ENCODE results near the gene CORO7. TPM values are rescaled to one million over a fixed set of nuclear protein-coding genes. Genes with fewer than 3 reads are reported as not detected.
A peak's percentile ranks its signal among the peaks of the same experiment; 100 is the strongest.

Gene CORO7
- polyA plus RNA-seq, 1 donor from 2014 or later = 57.6 TPM

DNA sequence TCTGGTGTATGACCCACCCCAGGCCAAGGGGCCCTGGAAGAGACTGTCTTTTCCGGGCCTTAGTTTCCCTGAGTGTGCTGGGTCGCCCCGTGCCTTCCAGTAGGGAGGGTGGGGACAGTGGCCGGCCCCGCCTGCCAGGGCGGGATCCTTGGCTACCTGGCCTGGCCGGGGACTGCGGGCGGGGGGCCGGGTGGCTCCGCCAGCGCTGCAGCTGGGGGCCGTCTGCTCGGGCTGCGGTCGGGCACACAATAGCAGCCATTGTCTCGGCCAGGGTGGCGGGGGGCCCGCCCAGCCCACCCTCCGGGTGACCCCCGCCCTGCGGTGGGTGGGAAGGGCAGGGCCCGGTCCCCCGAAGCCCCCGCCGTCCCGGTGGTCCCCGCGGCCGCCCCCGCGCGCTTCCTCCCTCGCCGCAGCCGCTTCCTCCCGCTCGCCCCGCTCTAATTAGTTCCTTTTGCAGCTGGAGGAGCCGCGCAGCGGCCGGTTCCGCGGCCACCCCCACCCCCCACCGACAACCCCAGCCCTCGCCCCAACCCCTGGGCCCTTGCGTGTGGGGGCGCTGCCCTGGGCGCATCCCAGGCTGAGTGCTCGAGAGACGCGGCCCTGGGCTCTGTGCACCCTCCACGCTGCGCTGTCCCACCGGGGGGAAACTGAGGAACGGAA, 88.9 kb downstream of the CORO7 start:
- Histone ChIP-seq H3K36me3 (ENCODE audit: insufficient read depth, low read length) (no peaks in the 10 kb centered on the region), H3K27ac (ENCODE audit: low read length) (peak overlapping the region; percentile 69), H3K9me2 (ENCODE audit: insufficient read depth, low read length) (no peaks in the 10 kb centered on the region), H3F3A (ENCODE audit: insufficient read depth, low read length, poor library complexity, severe bottlenecking) (no peaks in the 10 kb centered on the region), H3K9ac (ENCODE audit: low read length) (peak overlapping the region; percentile 81), H3K27me3 (ENCODE audit: insufficient read depth, low read depth, low read length) (no peaks in the 10 kb centered on the region), H3K9me3 (ENCODE audit: low read length) (no peaks in the 10 kb centered on the region), H3K4me3 (ENCODE audit: low read length) (peak overlapping the region; percentile 71), H4K20me1 (ENCODE audit: insufficient read depth) (no peaks in the 10 kb centered on the region), H3K4me2 (ENCODE audit: low read length) (peak overlapping the region; percentile 73), H3K79me2 (replicated peaks; ENCODE audit: insufficient read depth, low read length) (peaks cover 56% of the 10 kb centered on the region), H2AFZ (ENCODE audit: low read depth, low read length) (peak overlapping the region; percentile 19)
- TF ChIP-seq TAF1 (IDR thresholded peaks at IDR 0.05; ENCODE audit: low read depth) = no peak
- TF ChIP-seq SMC3 (conservative IDR thresholded peaks at IDR 0.05; ENCODE audit: poor library complexity) = no peak
- no peak for TF ChIP-seq POLR2AphosphoS5 (IDR thresholded peaks at IDR 0.05)
- TF ChIP-seq, protein P1, sequence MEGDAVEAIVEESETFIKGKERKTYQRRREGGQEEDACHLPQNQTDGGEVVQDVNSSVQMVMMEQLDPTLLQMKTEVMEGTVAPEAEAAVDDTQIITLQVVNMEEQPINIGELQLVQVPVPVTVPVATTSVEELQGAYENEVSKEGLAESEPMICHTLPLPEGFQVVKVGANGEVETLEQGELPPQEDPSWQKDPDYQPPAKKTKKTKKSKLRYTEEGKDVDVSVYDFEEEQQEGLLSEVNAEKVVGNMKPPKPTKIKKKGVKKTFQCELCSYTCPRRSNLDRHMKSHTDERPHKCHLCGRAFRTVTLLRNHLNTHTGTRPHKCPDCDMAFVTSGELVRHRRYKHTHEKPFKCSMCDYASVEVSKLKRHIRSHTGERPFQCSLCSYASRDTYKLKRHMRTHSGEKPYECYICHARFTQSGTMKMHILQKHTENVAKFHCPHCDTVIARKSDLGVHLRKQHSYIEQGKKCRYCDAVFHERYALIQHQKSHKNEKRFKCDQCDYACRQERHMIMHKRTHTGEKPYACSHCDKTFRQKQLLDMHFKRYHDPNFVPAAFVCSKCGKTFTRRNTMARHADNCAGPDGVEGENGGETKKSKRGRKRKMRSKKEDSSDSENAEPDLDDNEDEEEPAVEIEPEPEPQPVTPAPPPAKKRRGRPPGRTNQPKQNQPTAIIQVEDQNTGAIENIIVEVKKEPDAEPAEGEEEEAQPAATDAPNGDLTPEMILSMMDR (IDR thresholded peaks at IDR 0.05; ENCODE audit: poor library complexity, severe bottlenecking) = no peak
- TF ChIP-seq, protein P2, sequence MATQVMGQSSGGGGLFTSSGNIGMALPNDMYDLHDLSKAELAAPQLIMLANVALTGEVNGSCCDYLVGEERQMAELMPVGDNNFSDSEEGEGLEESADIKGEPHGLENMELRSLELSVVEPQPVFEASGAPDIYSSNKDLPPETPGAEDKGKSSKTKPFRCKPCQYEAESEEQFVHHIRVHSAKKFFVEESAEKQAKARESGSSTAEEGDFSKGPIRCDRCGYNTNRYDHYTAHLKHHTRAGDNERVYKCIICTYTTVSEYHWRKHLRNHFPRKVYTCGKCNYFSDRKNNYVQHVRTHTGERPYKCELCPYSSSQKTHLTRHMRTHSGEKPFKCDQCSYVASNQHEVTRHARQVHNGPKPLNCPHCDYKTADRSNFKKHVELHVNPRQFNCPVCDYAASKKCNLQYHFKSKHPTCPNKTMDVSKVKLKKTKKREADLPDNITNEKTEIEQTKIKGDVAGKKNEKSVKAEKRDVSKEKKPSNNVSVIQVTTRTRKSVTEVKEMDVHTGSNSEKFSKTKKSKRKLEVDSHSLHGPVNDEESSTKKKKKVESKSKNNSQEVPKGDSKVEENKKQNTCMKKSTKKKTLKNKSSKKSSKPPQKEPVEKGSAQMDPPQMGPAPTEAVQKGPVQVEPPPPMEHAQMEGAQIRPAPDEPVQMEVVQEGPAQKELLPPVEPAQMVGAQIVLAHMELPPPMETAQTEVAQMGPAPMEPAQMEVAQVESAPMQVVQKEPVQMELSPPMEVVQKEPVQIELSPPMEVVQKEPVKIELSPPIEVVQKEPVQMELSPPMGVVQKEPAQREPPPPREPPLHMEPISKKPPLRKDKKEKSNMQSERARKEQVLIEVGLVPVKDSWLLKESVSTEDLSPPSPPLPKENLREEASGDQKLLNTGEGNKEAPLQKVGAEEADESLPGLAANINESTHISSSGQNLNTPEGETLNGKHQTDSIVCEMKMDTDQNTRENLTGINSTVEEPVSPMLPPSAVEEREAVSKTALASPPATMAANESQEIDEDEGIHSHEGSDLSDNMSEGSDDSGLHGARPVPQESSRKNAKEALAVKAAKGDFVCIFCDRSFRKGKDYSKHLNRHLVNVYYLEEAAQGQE (IDR thresholded peaks at IDR 0.05; ENCODE audit: borderline replicate concordance) = no peak
- TF ChIP-seq EP300 (conservative IDR thresholded peaks at IDR 0.05; ENCODE audit: poor library complexity, severe bottlenecking) = no peak
- TF ChIP-seq RAD21 (conservative IDR thresholded peaks at IDR 0.05) = no peak
- no peak for TF ChIP-seq EZH2 (IDR thresholded peaks at IDR 0.05; ENCODE audit: borderline replicate concordance, insufficient read depth, low read length, poor library complexity, severe bottlenecking)
- no peak for TF ChIP-seq MXI1 (conservative IDR thresholded peaks at IDR 0.05; ENCODE audit: poor library complexity, severe bottlenecking)

DNA sequence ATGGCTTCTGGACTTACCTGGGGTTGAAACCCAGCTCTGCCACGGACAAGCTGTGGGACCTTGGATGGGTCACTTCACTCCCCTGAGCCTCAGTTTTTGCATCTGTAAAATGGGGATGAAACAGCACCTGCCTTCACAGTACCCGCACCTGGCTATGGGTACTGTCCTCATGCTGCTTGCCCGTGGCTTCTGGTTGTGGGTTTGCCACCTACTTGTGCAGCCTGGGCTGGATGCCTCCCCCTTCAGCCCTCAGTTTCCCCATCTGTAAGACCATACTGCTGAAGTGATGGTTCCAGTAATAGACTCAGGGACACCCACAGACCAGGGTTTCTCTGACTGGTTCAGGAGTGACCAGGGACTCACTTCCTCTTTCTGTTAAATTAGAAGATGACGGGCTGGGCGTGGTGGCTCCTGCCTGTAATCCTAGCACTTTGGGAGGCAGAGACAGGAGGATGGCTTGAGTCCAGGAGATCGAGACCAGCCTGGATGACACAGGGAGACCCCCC, 91.1 kb downstream of the CORO7 start:
- Histone ChIP-seq H3K9me3 (ENCODE audit: low read length) (no peaks in the 10 kb centered on the region), H3K36me3 (ENCODE audit: insufficient read depth, low read length) (no peaks in the 10 kb centered on the region), H2AFZ (ENCODE audit: low read depth, low read length) (no peak overlapping the region), H3F3A (ENCODE audit: insufficient read depth, low read length, poor library complexity, severe bottlenecking) (no peaks in the 10 kb centered on the region), H3K79me2 (replicated peaks; ENCODE audit: insufficient read depth, low read length) (peaks cover 63% of the 10 kb centered on the region), H3K4me2 (ENCODE audit: low read length) (no peak overlapping the region), H4K20me1 (ENCODE audit: insufficient read depth) (no peaks in the 10 kb centered on the region), H3K27ac (ENCODE audit: low read length) (no peak overlapping the region), H3K27me3 (ENCODE audit: insufficient read depth, low read depth, low read length) (no peaks in the 10 kb centered on the region), H3K4me3 (ENCODE audit: low read length) (no peak overlapping the region), H3K9me2 (ENCODE audit: insufficient read depth, low read length) (no peaks in the 10 kb centered on the region), H3K9ac (ENCODE audit: low read length) (no peak overlapping the region)
- TF ChIP-seq, protein P2 (IDR thresholded peaks at IDR 0.05; ENCODE audit: borderline replicate concordance) = no peak
- TF ChIP-seq EP300 (conservative IDR thresholded peaks at IDR 0.05; ENCODE audit: poor library complexity, severe bottlenecking) (no peak), RAD21 (conservative IDR thresholded peaks at IDR 0.05) (no peak), MXI1 (conservative IDR thresholded peaks at IDR 0.05; ENCODE audit: poor library complexity, severe bottlenecking) (no peak), SMC3 (conservative IDR thresholded peaks at IDR 0.05; ENCODE audit: poor library complexity) (no peak), EZH2 (IDR thresholded peaks at IDR 0.05; ENCODE audit: borderline replicate concordance, insufficient read depth, low read length, poor library complexity, severe bottlenecking) (no peak), POLR2AphosphoS5 (IDR thresholded peaks at IDR 0.05) (no peak), TAF1 (IDR thresholded peaks at IDR 0.05; ENCODE audit: low read depth) (no peak)
- TF ChIP-seq, protein P1 (IDR thresholded peaks at IDR 0.05; ENCODE audit: poor library complexity, severe bottlenecking) = no peak

All from neural cell (in vitro differentiated cells).